HG02884 (cell line): ENCODE data around the gene PRRT4.

Source experiments
- ATAC-seq: cut with Tn5 transposase; IDR thresholded peaks from one replicate; pipeline ENCODE4 v1.9.1; 2021; ENCODE audit warnings: mild to moderate bottlenecking, moderate library complexity; ENCODE audit not compliant: unreplicated experiment

PRRT4 gene

GRCh38 chr7:128395748-128396147, 34.3 kb upstream of the PRRT4 start:
- no peak for ATAC-seq

GRCh38 chr7:128394904-128395496, 33.5 kb upstream of the PRRT4 start:
- no peak for ATAC-seq

- no peak for ATAC-seq
Measured at GRCh38 chr7:128393526-128394330, 32.2 kb upstream of the PRRT4 start.

- no peak for ATAC-seq
Measured at GRCh38 chr7:128392446-128393327, 31.2 kb upstream of the PRRT4 start.

- ATAC-seq, result no peak
Measured at GRCh38 chr7:128391805-128392204, 30.3 kb upstream of the PRRT4 start.

GRCh38 chr7:128390871-128391565, 29.5 kb upstream of the PRRT4 start:
- no peak for ATAC-seq

GRCh38 chr7:128389618-128390329, 28.3 kb upstream of the PRRT4 start:
- ATAC-seq, result no peak

GRCh38 chr7:128389085-128389617, 27.7 kb upstream of the PRRT4 start:
- ATAC-seq, result no peak

GRCh38 chr7:128388145-128388485, 26.6 kb upstream of the PRRT4 start:
- no peak for ATAC-seq

- ATAC-seq, result peak; percentile 78
Measured at GRCh38 chr7:128387216-128388144, 26.0 kb upstream of the PRRT4 start.

- ATAC-seq, result no peak
Measured at GRCh38 chr7:128385988-128386925, 24.8 kb upstream of the PRRT4 start.

- ATAC-seq, result no peak
Measured at GRCh38 chr7:128384726-128385125, 23.2 kb upstream of the PRRT4 start.

GRCh38 chr7:128383776-128384175, 22.3 kb upstream of the PRRT4 start:
- no peak for ATAC-seq

GRCh38 chr7:128381161-128381821, 19.8 kb upstream of the PRRT4 start:
- ATAC-seq, result no peak

- ATAC-seq, result no peak
Measured at GRCh38 chr7:128380483-128381106, 19.1 kb upstream of the PRRT4 start.

GRCh38 chr7:128379900-128380479, 18.5 kb upstream of the PRRT4 start:
- ATAC-seq, result no peak

- ATAC-seq, result no peak
Measured at GRCh38 chr7:128378637-128379036, 17.1 kb upstream of the PRRT4 start.
